Measurements from ENCODE around the gene PIGT.
"Not testable (repeated sequence)": the region's sequence is repeated elsewhere in the genome, so short reads cannot be mapped to it uniquely, and the experiment has no call there.

Gene PIGT

DNA sequence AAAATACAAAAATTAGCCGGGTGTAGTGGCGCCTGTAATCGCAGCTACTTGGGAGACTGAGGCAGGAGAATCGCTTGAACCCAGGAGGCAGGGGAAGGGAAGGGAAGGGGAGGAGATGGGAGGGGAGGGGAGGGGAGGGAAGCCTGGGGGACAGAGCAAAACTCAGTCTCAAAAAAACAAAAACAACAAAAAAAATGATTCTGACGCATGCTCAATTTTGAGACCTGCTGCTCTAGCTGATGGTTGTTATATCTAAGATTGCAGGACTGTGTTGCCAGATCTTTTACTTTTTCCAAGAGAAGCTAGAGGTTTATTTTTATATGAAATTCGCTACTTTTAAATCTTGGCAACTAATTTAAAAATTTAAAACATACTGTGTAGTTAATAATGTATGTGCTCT is 51.2 kb downstream of the PIGT start:
- no peak for DNase-seq

DNA sequence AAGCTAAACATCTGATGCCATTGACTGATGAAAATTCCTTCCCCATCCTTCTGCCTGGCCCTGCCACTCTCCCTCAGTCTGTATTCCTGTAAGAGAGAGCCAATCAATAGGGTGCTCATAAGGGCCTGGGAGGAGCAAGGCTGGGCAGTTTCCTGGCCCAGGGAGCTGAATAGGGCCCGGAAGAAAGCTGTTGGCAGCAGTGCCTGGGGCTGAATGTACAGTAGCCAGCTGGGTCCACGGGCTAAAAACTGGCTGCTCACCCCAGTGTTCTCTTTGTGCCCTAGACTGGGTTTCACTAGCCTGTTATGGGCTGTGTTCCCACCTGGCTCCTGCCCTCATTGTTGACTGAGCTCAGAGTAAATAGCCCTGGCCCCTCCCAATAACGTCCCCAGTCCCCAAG is 51.9 kb downstream of the PIGT start:
- DNase-seq: no peak

DNA sequence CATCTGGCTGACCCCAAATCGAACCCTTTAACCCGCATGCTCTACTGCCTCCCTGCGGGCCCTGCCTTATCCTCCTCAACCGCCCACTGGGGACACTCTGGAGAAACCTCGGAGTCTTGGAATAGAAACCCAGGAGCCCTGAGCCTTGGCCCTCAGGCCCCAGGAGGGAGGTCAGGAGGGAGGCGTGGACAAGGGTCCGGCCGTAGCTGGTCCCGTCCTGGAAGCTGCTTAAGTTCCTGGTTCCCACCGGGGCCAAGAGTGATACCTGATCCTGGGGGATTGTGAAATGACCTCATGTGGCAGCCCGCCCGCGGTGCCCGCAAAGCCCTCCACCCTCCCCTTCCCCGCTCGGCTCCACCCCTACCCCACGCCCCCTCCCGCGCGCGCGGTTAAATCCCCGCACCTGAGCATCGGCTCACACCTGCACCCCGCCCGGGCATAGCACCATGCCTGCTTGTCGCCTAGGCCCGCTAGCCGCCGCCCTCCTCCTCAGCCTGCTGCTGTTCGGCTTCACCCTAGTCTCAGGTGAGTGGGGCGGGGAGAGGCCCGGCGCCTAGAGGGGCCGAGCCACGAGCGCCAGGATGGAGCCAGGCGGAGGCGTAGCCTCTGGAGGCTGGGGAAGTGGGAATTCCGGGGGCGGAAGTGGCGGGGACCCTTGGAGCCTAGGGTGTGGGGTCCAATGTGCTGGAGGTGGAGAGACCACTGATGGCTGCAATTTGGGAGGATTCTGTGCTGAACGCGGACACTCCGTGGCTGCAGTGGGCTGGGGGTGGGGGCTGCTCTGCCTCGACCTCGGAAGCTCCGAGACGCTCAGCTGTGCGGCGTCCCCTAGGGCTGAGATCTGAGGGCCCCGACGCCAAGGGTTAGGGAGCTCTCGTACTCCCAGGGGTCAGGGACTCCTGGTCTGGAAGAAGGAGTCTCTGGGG is 53.7 kb downstream of the PIGT start, which contains the start of gene WFDC2:
WFDC2 (plus strand) TSS at position 418 of the 926 bp plus-strand sequence; CDS start at position 447, 29 bp downstream.
- no peak for DNase-seq

DNA sequence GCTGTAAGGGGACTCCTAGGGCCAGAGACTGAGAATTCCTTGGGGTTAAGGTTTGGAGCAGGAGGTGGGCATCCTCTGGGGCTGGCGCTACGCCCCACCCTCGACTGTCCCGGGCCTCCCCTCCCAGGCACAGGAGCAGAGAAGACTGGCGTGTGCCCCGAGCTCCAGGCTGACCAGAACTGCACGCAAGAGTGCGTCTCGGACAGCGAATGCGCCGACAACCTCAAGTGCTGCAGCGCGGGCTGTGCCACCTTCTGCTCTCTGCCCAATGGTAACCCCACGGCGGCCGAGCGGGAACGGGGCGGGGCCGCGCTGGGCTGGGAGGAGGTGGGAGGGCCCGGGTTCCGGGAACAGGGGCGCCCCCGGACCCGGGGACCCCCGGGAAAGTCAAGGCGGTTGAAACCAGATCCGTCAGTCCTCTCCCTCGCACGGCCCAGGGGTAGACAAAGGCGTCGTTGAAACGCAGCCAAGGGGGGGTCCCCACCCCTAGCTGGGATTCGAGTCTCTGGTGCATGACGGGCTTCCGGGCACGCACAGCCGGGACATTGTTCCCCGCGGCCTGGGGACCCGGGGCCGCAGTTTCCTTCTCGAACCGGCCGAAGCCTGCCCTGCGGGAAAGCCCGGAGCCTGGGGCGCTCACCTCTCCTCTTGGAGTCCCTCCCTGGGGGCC is 54.5 kb downstream of the PIGT start:
- DNase-seq: no peak

DNA sequence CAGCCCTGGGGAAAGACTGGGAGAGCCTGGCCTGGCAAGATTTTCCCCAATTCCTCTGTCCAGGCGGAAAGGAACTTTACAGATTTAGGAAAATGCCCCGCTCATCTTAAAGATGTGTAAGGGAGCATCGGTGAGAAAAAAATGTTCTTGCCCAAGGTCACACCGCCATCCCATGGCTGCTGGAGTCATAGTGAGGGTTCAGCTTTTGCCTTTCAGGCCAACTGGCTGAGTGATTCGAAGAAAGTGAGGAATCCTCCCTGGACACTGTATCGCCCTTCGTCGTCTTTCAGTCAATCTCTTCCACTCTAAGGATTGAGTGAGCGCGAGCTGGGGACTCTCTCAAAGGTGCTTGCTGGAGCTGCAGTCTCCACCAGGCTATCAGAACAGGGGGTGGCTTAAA is 55.0 kb downstream of the PIGT start:
- DNase-seq: no peak

DNA sequence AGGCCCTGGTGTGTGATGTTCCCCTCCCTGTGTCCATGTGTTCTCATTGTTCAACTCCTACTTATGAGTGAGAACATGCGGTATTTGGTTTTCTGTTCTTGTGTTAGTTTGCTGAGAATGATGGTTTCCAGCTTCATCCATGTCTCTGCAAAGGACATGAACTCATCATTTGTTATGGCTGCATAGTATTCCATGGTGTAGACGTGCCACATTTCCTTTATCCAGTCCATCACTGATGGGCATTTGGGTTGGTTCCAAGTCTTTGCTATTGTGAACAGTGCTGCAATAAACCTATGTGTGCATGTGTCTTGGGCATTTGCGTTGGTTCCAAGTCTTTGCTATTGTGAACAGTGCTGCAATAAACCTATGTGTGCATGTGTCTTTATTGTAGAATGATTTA is 56.3 kb downstream of the PIGT start:
- DNase-seq: not testable (repeated sequence)
